PC-9 (cell line): ENCODE results near the gene ARMC9. TPM values are rescaled to one million over a fixed set of nuclear protein-coding genes. Genes with fewer than 3 reads are reported as not detected.

ENCODE experiments used
- BruUV-seq: library from RNA; stranded (reverse); fragments of 400-500 nt; replicated peaks from 2 replicates; lab custom pipeline; 2021; lab: Mats Ljungman, UMichigan
- CTCF ChIA-PET: fragments of 300-600 bp; sonication (Branson Sonifier 250); formaldehyde crosslinking; loops from one replicate; lab custom pipeline; 2022; ENCODE audit warnings: antibody characterized with exemption; lab: Charles Lee
- POLR2A ChIA-PET: fragments of 300-600 bp; sonication (Branson Sonifier 250); formaldehyde crosslinking; loops from one replicate; lab custom pipeline; 2022; ENCODE audit warnings: antibody characterized with exemption; ENCODE audit not compliant: unreplicated experiment; lab: Charles Lee
- DNase-seq, 2 experiments: peaks; one replicate each; pipeline versions ENCODE4 v3.0.0 to v3.0.0-alpha.2; 2015 to 2022; ENCODE audit warnings: mixed read lengths in 1 of 2
- H2AFZ ChIP-seq: fragments of 200-600 bp; sonication (generic); 2 replicates; pipeline ENCODE4 v1.8.1; 2017; ENCODE audit warnings: antibody characterized with exemption
- H3F3A ChIP-seq: fragments of 200-600 bp; sonication (generic); 2 replicates; pipeline ENCODE4 v1.8.1; 2017; ENCODE audit warnings: antibody characterized with exemption, mild to moderate bottlenecking, low read depth; ENCODE audit not compliant: insufficient read depth
- H3K27ac ChIP-seq: fragments of 200-600 bp; sonication (generic); 2 replicates; pipeline ENCODE4 v1.6.1; 2016; ENCODE audit warnings: mixed run types
- H3K27me3 ChIP-seq: fragments of 200-600 bp; sonication (generic); 2 replicates; pipeline ENCODE4 v1.6.1; 2016; ENCODE audit warnings: low read depth, mixed run types; ENCODE audit not compliant: insufficient read depth
- H3K36me3 ChIP-seq: fragments of 200-600 bp; sonication (generic); 2 replicates; pipeline ENCODE4 v1.6.1; 2016; ENCODE audit warnings: low read depth, mixed run types
- H3K4me1 ChIP-seq: fragments of 200-600 bp; sonication (generic); replicated peaks from 2 replicates; pipeline ENCODE4 v1.6.1; 2016; ENCODE audit warnings: mixed run types; ENCODE audit not compliant: insufficient read depth
- H3K4me2 ChIP-seq: fragments of 200-600 bp; sonication (generic); 2 replicates; pipeline ENCODE4 v1.6.1; 2017; ENCODE audit warnings: mixed run types
- H3K4me3 ChIP-seq: fragments of 200-600 bp; sonication (generic); 2 replicates; pipeline ENCODE4 v1.6.1; 2016; ENCODE audit warnings: mixed run types
- H3K79me2 ChIP-seq: fragments of 200-600 bp; sonication (generic); 2 replicates; pipeline ENCODE4 v1.6.1; 2017; ENCODE audit warnings: low read depth, mixed run types
- H3K9me2 ChIP-seq: fragments of 200-600 bp; sonication (generic); 2 replicates; pipeline ENCODE4 v1.8.1; 2017; ENCODE audit warnings: mild to moderate bottlenecking; ENCODE audit not compliant: insufficient read depth
- H3K9me3 ChIP-seq: fragments of 200-600 bp; sonication (generic); 2 replicates; pipeline ENCODE4 v1.8.1; 2016; ENCODE audit warnings: low read depth; ENCODE audit not compliant: insufficient read depth
- H4K20me1 ChIP-seq: fragments of 200-600 bp; sonication (generic); 2 replicates; pipeline ENCODE4 v1.8.1; 2017; ENCODE audit not compliant: insufficient read depth
- EZH2 ChIP-seq: fragments of 200-600 bp; sonication (generic); IDR thresholded peaks from 2 replicates; pipeline ENCODE4 v1.8.0; 2017; ENCODE audit warnings: antibody characterized with exemption, low read depth
- intact Hi-C: fragments of 100-400 bp; cut with micrococcal nuclease; formaldehyde crosslinking; loops from one replicate; pipeline ENCODE4 v1.10.0; 2022; ENCODE audit not compliant: unreplicated experiment
- total RNA-seq: library from RNA; stranded (reverse); gene quantifications from 2 replicates; pipeline ENCODE4 v1.2.3, GENCODE V29; 2021
- TF ChIP-seq, protein P1 (sequence below): fragments of 200-600 bp; sonication (generic); conservative IDR thresholded peaks from 2 replicates; pipeline ENCODE4 v1.6.1; 2017; ENCODE audit warnings: mixed run types, antibody characterized with exemption, mild to moderate bottlenecking, moderate library complexity

Gene ARMC9
- total RNA-seq, 1 experiment from 2014 or later = 23.4 TPM

DNA sequence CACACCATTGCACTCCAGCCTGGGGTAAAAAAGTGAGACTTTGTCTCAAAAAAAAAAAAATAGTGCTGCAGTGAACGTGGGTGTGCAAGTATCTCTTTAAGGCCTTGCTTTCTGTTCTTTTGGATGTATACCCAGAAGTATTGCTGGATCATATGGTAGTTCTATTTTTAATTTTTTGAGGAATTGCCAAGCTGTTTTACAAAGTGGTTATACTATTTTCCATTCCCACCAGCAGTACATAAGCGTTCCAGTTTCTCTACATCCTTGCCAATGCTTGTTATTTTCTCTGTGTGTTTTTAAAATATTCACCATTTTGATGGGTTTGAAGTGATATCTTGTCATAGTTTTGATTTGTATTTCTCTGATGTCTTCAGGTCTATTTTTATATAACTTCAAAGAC, 13.1 kb downstream of the ARMC9 start:
- Histone ChIP-seq H3K9me3 (no peaks in the 10 kb centered on the region), H3K79me2 (no peaks in the 10 kb centered on the region), H3K4me1 (no peaks in the 10 kb centered on the region), H4K20me1 (no peaks in the 10 kb centered on the region; the same call in 1 of the 2 replicates), H3K27ac (no peak overlapping the region), H3F3A (no peaks in the 10 kb centered on the region), H3K36me3 (0 out of 2 replicates have a peak, but pooled peaks cover 4% of the 10 kb centered on the region), H3K4me3 (no peak overlapping the region), H2AFZ (no peak overlapping the region), H3K9me2 (no peaks in the 10 kb centered on the region), H3K27me3 (no peaks in the 10 kb centered on the region), H3K4me2 (no peak overlapping the region)
- CTCF ChIA-PET = interaction anchor here (0.6 kb wide), 1 partner anchor 72 kb away, joined by 5 read pairs; no protein-coding TSS in a partner anchor
- intact Hi-C loops = no loop called here
- DNase-seq = no peak
- no TSS peak for BruUV-seq
- POLR2A ChIA-PET = no interaction called here
- TF ChIP-seq, protein P1, sequence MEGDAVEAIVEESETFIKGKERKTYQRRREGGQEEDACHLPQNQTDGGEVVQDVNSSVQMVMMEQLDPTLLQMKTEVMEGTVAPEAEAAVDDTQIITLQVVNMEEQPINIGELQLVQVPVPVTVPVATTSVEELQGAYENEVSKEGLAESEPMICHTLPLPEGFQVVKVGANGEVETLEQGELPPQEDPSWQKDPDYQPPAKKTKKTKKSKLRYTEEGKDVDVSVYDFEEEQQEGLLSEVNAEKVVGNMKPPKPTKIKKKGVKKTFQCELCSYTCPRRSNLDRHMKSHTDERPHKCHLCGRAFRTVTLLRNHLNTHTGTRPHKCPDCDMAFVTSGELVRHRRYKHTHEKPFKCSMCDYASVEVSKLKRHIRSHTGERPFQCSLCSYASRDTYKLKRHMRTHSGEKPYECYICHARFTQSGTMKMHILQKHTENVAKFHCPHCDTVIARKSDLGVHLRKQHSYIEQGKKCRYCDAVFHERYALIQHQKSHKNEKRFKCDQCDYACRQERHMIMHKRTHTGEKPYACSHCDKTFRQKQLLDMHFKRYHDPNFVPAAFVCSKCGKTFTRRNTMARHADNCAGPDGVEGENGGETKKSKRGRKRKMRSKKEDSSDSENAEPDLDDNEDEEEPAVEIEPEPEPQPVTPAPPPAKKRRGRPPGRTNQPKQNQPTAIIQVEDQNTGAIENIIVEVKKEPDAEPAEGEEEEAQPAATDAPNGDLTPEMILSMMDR = no peak
- TF ChIP-seq EZH2 = no peak

DNA sequence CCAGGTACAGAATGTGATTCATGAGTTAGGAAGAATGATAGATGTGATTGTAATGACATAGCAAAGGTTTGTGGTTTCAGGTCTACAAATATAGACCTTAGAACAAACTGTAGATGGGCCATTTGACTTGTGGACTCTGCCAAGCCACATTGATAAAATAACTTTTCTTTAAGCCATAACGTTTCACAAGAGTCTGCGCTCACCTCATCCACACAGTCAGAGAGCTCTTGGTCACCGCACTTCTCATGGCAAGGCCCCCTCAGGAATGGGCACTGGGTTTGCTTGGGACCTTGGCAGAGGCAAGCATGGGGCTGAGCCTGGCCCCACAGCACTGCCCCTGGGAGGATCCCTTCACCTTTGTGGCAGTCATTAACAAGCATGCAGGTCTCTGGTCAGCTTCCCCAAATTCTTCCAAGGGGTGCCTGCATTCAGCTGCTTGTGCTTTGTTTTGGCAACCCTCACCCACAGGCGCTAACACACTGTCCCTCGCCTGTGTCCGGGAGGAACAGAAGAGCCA, 14.0 kb downstream of the ARMC9 start:
- Histone ChIP-seq H3F3A (no peaks in the 10 kb centered on the region), H3K9me3 (no peaks in the 10 kb centered on the region), H3K27ac (no peak overlapping the region), H4K20me1 (no peaks in the 10 kb centered on the region; the same call in 1 of the 2 replicates), H3K4me1 (no peaks in the 10 kb centered on the region), H3K4me3 (no peak overlapping the region), H2AFZ (no peak overlapping the region), H3K9me2 (no peaks in the 10 kb centered on the region), H3K27me3 (no peaks in the 10 kb centered on the region), H3K4me2 (no peak overlapping the region), H3K36me3 (0 out of 2 replicates have a peak, but pooled peaks cover 4% of the 10 kb centered on the region), H3K79me2 (no peaks in the 10 kb centered on the region)
- intact Hi-C loops = no loop called here
- ChIA-PET POLR2A (no interaction called here), CTCF (no interaction called here)
- TF ChIP-seq, protein P1 = no peak
- no peak for TF ChIP-seq EZH2
- DNase-seq = no peak
- BruUV-seq = no TSS peak

DNA sequence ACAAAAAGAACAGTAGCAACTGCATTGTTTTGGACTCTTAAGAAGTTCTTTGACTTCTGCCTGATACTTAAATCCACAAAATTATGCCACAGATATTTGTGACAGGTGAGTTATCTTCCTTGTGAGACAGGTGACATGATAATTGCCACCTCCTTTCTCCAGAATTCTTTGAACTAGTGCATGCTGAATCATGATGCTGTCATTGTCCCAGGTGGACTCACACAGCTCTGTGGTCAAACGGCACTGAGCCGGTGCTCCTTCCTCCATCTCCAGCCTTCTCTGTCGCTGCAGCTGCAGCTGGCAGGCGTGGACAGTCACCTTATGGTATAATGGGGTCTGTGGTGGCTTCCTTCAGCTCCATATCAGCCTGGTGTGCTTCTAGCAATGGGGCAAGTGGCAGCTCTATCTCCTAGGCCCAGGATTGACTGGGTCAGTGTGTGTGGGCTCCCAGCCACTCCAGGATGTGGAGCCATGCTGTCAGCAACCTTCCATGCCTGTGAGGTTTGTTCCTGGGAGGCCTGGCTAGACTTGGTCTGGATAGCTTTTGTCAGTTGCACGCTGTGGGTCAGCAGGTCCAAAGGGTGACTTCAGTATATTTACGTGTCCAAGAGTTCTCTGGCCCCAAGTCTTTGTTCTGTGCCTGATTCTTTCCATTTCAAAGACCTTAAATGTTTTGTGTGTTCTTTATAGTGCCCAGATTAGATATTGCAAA, 15.7 kb downstream of the ARMC9 start:
- H3K9me3 ChIP-seq = no peaks in the 10 kb centered on the region
- ChIA-PET POLR2A (no interaction called here), CTCF (no interaction called here)
- BruUV-seq = no TSS peak
- TF ChIP-seq, protein P1 = no peak
- TF ChIP-seq EZH2 = no peak
- H3K36me3 ChIP-seq = no peaks in the 10 kb centered on the region
- H3K9me2 ChIP-seq = no peaks in the 10 kb centered on the region
- H3K4me2 ChIP-seq = no peak overlapping the region
- H3K4me1 ChIP-seq = no peaks in the 10 kb centered on the region
- H4K20me1 ChIP-seq = no peaks in the 10 kb centered on the region; the same call in 1 of the 2 replicates
- H3K4me3 ChIP-seq = no peak overlapping the region
- no peak overlapping the region for H2AFZ ChIP-seq
- H3K27ac ChIP-seq = no peak overlapping the region
- intact Hi-C loops = no loop called here
- no peaks in the 10 kb centered on the region for H3K79me2 ChIP-seq
- no peaks in the 10 kb centered on the region for H3K27me3 ChIP-seq
- DNase-seq = no peak
- no peaks in the 10 kb centered on the region for H3F3A ChIP-seq
